Testis (tissue), 3 donors: ENCODE data around the gene GDPD1. TPM values are rescaled to one million over a fixed set of nuclear protein-coding genes. Genes with fewer than 3 reads are reported as not detected.
"Not testable (repeated sequence)": the region's sequence is repeated elsewhere in the genome, so short reads cannot be mapped to it uniquely, and the experiment has no call there.

Source experiments
- DNase-seq: peaks from one replicate; pipeline ENCODE4 v3.0.0-alpha.2; 2019
- H3K27ac ChIP-seq, 2 donors: fragments of 200-600 bp; sonication (generic); one replicate each; pipeline ENCODE4 v1.5.1; 2019
- H3K27me3 ChIP-seq: fragments of 200-600 bp; sonication (generic); one replicate; pipeline ENCODE4 v1.5.1; 2019
- H3K36me3 ChIP-seq: fragments of 200-600 bp; sonication (generic); one replicate; pipeline ENCODE4 v1.5.1; 2017; ENCODE audit warnings: low read depth; ENCODE audit errors: missing control alignments
- H3K4me1 ChIP-seq: fragments of 200-600 bp; sonication (generic); one replicate; pipeline ENCODE4 v1.5.1; 2019
- H3K4me3 ChIP-seq, 2 donors: fragments of 200-600 bp; sonication (generic); one replicate each; pipeline ENCODE4 v1.5.1; 2017 to 2019
- H3K9me3 ChIP-seq: fragments of 200-600 bp; sonication (generic); one replicate; pipeline ENCODE4 v1.5.1; 2017
- CTCF ChIP-seq, 3 experiments: fragments of 450-650 bp in 2 of 3; fragments of 200-600 bp in 1 of 3; sonication (generic) in 1 of 3; IDR thresholded peaks; one replicate each; pipeline ENCODE4 v1.5.1; 2016 to 2019; ENCODE audit warnings: antibody characterized with exemption in 3 of 3, mild to moderate bottlenecking in 2 of 3, moderate library complexity in 1 of 3
- POLR2A ChIP-seq: fragments of 450-650 bp; IDR thresholded peaks from one replicate; pipeline ENCODE4 v1.6.1; 2017; ENCODE audit warnings: antibody characterized with exemption, mild to moderate bottlenecking, moderate library complexity
- WGBS, 2 donors: methylation state at CpG; one replicate each; pipeline ENCODE4 v1.1.5; 2018; 5-methylcytosine and 5-hydroxymethylcytosine counted together
- intact Hi-C: fragments of 100-400 bp; cut with DNase I; formaldehyde crosslinking; loops from one replicate; pipeline ENCODE4 v1.15.1; 2023; ENCODE audit warnings: low total_unique reads
- polyA plus RNA-seq: library from polyadenylated mRNA; stranded (reverse); fragments of 350-450 nt; fragmentation: Illumina TruSeq; extraction: RNeasy Lipid Tissue Mini Kit (QIAGEN cat#74804); gene quantifications from one replicate; pipeline ENCODE4 v1.2.3, GENCODE V29; 2014; ENCODE audit warnings: low read depth, low replicate concordance; ENCODE audit not compliant: insufficient read depth
- total RNA-seq, 2 donors: library from RNA; depleted of rRNA; stranded (reverse); fragments of >200 nt; gene quantifications; one replicate each; pipeline ENCODE4 v1.2.3, GENCODE V29; 2016

Gene GDPD1
- total and polyA plus RNA-seq, 3 donors from 2014 or later = 9.6 to 27.7 (median 11.7) TPM

DNA sequence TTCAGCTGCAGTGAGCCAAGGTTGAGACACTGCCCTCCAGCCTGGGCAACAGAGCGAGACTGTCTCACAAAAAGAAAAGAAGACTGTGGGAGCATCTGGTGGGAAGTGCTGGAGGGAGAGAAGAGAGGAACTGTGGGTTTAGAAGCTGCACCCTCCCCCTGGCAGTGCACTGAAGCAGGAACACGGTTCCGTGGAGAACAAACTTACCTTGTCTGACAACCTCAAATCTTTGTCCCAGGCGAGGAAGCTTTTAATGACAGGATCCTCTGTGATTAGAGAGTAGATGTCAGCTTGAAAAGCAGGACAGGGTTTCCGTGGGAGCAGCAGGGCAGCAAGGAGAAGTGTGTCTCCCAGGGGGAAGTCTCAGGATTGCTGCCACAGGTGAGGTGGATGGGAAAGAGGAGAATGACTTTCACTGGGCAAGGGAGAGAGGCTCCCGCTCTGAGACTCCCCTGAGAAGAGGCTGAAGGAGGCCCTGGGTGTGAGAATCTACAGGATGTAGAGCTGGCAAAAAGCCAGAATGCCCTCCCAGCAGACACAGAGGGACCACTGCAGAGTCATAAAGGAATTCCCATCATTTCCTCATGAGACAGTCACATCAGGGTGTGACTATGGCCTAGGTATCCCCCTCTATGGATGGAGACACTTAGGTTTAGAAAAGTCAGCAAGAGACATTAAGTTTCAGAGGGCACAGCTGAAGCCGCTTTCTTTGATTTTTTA, 41.9 kb upstream of the GDPD1 start:
- Histone ChIP-seq H3K4me1 (no peaks in the 10 kb centered on the region), H3K9me3 (no peaks in the 10 kb centered on the region), H3K27me3 (no peaks in the 10 kb centered on the region), H3K36me3 (no peaks in the 10 kb centered on the region), H3K4me3 (no peak overlapping the region), H3K27ac (no peak overlapping the region)
- 81 to 83% methylated on average over 7 of the region's 7 CpGs for WGBS, 2 donors
- TF ChIP-seq POLR2A (no peak), CTCF (IDR thresholded peaks at IDR 0.05) (no peak)
- intact Hi-C loops = no loop called here
- DNase-seq = no peak

GRCh38 chr17:59179601-59180000, 40.7 kb upstream of the GDPD1 start:
- 94% methylated on average over 11 of the region's 11 CpGs for WGBS, 2 donors
- H3K4me1 ChIP-seq, H3K27ac ChIP-seq, H3K9me3 ChIP-seq, DNase-seq, intact Hi-C loops, H3K4me3 ChIP-seq, H3K36me3 ChIP-seq, H3K27me3 ChIP-seq: not testable (repeated sequence)

GRCh38 chr17:59180626-59181025, 39.7 kb upstream of the GDPD1 start:
- 96 to 97% methylated on average over 9 of the region's 9 CpGs for WGBS, 2 donors
- H3K36me3 ChIP-seq = no peaks in the 10 kb centered on the region
- H3K4me1 ChIP-seq = no peaks in the 10 kb centered on the region
- no peak overlapping the region for H3K27ac ChIP-seq
- no peak for TF ChIP-seq CTCF (IDR thresholded peaks at IDR 0.05)
- no peak for TF ChIP-seq POLR2A
- H3K4me3 ChIP-seq = no peak overlapping the region
- intact Hi-C loops = no loop called here
- no peaks in the 10 kb centered on the region for H3K27me3 ChIP-seq
- DNase-seq = no peak
- H3K9me3 ChIP-seq = no peaks in the 10 kb centered on the region

DNA sequence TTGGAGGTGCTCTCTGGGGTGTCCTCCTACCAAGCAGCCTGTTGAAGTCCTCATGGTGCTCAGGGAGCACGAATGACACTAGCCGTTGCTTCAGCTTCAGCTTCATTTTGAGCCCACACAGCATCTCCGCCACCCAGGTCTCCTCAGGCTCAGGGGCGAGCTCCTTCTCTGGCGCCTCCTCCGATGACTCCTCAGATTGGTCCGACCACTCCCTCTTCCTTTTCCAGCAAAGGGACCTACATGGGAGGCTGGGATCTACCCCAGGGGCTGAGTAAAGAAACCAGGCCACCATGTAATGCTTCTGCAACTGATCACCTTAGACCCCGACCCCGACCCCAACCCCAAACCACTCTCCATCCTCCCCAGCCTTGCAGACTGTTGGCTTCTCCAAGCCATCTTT, 38.8 kb upstream of the GDPD1 start:
- no peaks in the 10 kb centered on the region for H3K9me3 ChIP-seq
- no peaks in the 10 kb centered on the region for H3K4me1 ChIP-seq
- no peak overlapping the region for H3K4me3 ChIP-seq
- no peak overlapping the region for H3K27ac ChIP-seq
- no peak for TF ChIP-seq CTCF (IDR thresholded peaks at IDR 0.05)
- TF ChIP-seq POLR2A = no peak
- intact Hi-C loops = no loop called here
- WGBS, 2 donors = 95 to 98% methylated on average over 9 of the region's 9 CpGs
- no peaks in the 10 kb centered on the region for H3K36me3 ChIP-seq
- DNase-seq = no peak
- H3K27me3 ChIP-seq = no peaks in the 10 kb centered on the region

- Histone ChIP-seq H3K27me3 (no peaks in the 10 kb centered on the region), H3K36me3 (no peaks in the 10 kb centered on the region), H3K4me1 (no peaks in the 10 kb centered on the region), H3K9me3 (no peaks in the 10 kb centered on the region), H3K4me3 (no peak overlapping the region), H3K27ac (no peak overlapping the region)
- intact Hi-C loops = no loop called here
- no peak for TF ChIP-seq POLR2A
- TF ChIP-seq CTCF (IDR thresholded peaks at IDR 0.05) = no peak
- DNase-seq = no peak
These were observed 34.3 kb upstream of the GDPD1 start for GRCh38 chr17:59185997-59186396.
